Occipital lobe (tissue), 3 donors: Measurements from ENCODE around the gene GPR149. TPM values are rescaled to one million over a fixed set of nuclear protein-coding genes. Genes with fewer than 3 reads are reported as not detected.

Experiments used
- DNase-seq: peaks from one replicate; lab custom pipeline; 2025; lab: John Stamatoyannopoulos, UW
- small RNA-seq: library from RNA; depleted of rRNA; stranded (forward); fragments of <200 nt; gene quantifications from one replicate; pipeline ENCODE3, GENCODE V24; 2014
- total RNA-seq: library from RNA; depleted of rRNA; stranded (reverse); fragments of >200 nt; gene quantifications from one replicate; pipeline ENCODE4 v1.2.3, GENCODE V29; 2014

The GPR149 gene
- total RNA-seq, 1 donor from 2014 or later: 0.16 TPM

GRCh38 chr3:154345422-154346122, 84.4 kb downstream of the GPR149 start:
- no peak for DNase-seq

- no peak for DNase-seq
These were observed 91.4 kb downstream of the GPR149 start for GRCh38 chr3:154338570-154338969.

DNA sequence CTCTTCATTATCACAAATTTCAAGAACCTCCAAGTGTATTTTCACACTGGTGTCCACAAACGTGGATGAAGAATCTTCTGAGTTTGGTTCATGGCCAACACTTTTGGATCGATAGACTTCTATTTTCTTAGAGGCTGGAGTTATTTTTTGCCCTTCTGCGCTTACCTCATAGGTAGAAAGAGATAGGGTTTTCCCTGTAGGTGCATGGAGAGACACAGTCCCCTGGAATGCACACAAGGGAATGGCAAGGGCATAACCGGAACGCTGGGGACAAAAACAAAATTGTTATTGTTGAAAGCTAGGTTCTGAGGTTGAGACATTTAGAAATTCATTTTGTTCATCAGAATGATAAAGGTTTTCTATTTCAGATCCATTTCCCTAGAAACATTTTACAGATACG, 92.0 kb downstream of the GPR149 start:
- no peak for DNase-seq

GRCh38 chr3:154334973-154335420, 95.0 kb downstream of the GPR149 start:
- DNase-seq: no peak

- no peak for DNase-seq
These were observed 102.1 kb downstream of the GPR149 start for GRCh38 chr3:154327871-154328270.

- no peak for DNase-seq
These were observed 105.1 kb downstream of the GPR149 start for GRCh38 chr3:154324919-154325318.

GRCh38 chr3:154323891-154324738, 105.9 kb downstream of the GPR149 start, which contains the start of gene DHX36:
Gene DHX36, minus strand, starts transcription at chr3:154324487. Its CDS starts 71 bp downstream, at chr3:154324416.
- DNase-seq: peak; percentile 82

GRCh38 chr3:154316974-154317767, 112.8 kb downstream of the GPR149 start:
- no peak for DNase-seq

DNA sequence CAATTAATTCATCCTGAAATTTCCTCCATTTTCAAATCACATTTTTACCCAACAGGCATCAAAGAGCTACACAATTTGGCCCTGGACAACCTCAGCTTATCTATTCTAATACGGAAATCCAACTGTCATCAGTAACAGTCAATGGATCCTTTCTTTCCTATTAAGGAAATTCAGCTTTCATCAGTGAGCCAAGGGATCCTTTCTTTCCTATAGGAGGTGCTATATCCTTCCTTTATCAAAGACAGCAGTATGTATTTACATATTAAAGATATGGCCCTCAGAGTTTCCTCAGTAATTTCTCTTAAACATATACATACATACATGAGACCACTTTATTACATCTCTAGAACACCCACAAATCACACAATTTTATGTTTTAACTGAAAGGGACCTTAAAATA, 115.8 kb downstream of the GPR149 start:
- no peak for DNase-seq

- no peak for DNase-seq
These were observed 119.2 kb downstream of the GPR149 start for GRCh38 chr3:154310840-154311239.

- DNase-seq: no peak
These were observed 122.6 kb downstream of the GPR149 start for GRCh38 chr3:154307363-154307762.

GRCh38 chr3:154304936-154305335, 125.1 kb downstream of the GPR149 start:
- no peak for DNase-seq

DNA sequence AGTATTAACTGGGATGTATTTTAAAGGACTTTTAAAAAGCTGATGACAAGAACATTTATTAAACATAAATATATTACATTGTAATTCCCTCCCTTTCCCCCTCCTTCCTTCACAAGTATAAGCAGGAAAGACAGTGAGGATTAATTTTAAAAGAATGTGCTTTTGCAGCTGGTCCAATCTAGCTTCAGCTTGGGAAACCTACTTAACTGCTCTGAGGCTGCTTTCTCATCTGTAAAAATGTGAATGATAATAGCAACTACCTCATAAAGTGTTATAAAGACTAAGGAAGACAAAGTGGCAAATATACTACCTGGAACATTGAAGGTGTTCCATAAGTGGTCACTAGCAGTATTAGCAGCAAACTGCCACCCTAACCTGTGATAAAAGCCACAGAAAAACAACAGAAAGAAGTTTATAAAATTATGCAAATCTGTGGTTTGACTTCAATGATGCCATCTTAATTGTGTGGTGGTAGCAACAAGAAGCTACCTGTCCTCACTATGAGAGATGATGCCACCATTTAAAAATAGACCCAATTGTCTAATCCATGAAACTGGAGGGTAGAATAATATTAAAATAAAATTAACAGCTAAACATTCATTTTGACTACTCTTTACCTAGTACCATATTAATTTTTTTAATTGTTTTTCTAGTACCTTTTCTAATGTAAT, 125.7 kb downstream of the GPR149 start:
- no peak for DNase-seq

DNA sequence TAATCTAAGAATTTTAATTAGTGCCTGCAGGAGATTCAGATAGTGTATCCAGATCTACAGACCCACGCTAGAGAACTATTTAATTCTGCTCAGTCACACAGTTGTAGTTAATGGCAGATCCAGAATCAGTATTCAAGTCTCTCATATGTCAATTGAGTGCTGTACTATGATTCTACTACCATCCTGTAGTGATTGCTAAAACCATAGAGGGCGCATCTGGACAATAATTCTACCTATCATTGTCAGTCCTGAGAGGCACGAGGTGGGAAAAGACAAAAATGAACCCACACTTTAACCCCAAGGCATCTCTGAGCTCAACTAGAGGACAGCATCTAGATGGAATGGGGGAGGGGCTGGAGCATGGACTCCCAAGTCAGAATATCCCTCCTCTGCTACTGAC, 128.4 kb downstream of the GPR149 start:
- DNase-seq: no peak

- DNase-seq: no peak
These were observed 136.0 kb downstream of the GPR149 start for GRCh38 chr3:154294016-154294415.

DNA sequence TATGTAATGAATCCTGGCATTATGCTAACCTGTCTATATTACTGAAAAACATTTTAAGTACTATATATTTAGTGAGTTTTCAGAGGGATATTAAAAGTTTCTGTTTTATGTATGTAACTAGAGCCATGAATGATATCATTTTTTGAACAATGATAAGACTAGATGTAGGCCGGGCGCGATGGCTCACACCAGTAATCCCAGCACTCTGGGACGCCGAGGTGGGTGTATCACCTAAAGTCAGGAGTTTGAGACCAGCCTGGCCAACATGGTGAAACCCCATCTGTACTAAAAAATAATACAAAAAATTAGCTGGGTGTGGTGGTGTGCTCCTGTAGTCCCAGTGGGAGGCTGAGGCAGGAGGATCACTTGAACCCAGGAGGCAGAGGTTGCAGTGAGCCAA, 139.8 kb downstream of the GPR149 start:
- DNase-seq: no peak

Small RNA genes lying within 50 kb of the gene (small RNA-seq; reads per million reads assigned to genes)
- not detected for gene RF01210

Other genes starting within 250 kb of the GPR149 start
- gene DHX36, start 105.7 kb downstream of the GPR149 start, total RNA-seq: 131 TPM